ENCODE results near the gene TMEM47.

TMEM47 gene

DNA sequence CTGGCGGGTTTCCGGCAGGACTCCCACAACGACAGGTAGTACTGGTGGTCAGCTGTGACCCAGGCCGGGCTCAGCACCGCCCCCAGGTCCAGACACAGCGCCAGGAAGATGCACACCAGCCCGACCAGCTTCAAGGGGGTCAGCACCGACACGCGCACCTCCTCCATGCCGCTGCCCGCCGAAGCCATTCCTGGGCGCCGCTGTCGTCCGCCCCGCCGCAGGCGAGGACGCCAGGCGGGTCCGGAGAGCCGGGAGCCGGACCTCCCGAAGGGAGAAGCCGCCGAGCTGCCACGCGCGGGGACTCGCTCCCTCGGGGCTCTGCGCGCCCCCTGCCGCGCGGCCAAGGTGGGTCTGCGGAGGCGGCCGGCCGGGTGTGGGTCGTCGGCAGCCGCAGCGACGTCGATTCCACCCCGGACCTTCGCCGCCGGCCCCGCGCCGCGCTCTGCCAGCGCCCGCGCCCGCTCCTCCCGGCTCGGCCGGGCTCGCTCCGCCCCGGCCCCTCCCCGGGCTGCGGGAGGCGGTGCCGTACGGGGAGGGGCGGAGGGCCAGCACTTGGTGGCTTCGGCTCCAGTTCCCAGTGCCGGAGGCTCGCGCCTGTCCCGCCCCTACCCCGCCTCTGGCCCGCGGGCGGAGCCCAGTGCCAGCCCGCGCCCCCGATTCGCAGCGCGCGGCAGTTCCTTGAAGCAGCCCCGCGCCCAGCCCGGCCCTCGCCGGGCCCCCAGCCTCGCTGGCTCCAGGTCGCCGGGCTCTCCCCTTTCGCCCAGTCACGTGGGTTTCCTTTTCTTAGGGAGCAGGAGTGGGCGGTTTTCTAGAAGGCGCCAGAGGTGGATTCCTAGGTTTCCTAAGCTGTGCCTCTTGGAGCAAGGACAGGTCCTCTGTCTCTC lies at the start of gene TMEM47:
Gene TMEM47 (minus strand): TSS at position 444 of the 884 bp plus-strand sequence. CDS start 256 bp downstream, at position 188.
- DNase-seq (ENCODE audit: low read depth in 1 of 2, low spot score in 1 of 2) = no peak

DNA sequence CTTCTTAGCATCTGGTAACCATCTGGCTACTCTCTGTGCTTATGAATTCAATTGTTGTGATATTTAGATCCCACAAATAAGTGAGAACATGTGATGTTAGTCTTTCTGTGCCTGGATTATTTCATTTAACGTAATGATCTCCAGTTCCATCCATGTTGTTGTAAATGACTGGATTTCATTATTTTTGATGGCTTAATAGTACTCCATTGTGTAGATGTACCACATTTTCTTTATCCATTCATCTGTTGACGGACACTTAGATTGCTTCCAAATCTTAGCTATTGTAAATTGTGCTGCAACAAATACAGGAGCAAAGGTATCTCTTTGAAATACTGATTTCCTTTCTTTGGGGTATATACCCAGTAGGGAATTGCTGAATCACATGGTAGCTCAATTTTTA lies 30.0 kb upstream of the TMEM47 start:
- DNase-seq (ENCODE audit: low read depth in 1 of 2, low spot score in 1 of 2) = no peak

DNA sequence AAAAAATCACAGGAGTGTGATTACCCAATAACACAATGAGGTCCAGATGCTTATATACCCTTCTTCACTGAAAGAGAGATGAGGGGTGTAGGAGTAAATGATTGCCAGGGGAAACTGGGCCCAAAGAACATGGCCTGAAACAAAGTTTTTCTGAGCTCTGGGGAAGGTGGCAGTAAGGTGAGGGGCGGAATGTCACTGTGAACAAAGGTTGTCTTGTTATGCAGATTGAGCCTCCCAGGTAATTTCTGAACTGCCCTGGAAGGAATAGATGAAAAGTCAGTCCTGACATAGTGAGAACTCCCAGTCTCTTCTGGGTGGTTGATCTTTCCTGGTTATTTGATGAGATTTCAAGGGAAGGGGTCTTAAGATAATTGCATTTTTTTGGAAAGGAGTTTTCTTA lies 2.5 kb upstream of the TMEM47 start:
- DNase-seq (ENCODE audit: low read depth in 1 of 2, low spot score in 1 of 2) = no peak

DNA sequence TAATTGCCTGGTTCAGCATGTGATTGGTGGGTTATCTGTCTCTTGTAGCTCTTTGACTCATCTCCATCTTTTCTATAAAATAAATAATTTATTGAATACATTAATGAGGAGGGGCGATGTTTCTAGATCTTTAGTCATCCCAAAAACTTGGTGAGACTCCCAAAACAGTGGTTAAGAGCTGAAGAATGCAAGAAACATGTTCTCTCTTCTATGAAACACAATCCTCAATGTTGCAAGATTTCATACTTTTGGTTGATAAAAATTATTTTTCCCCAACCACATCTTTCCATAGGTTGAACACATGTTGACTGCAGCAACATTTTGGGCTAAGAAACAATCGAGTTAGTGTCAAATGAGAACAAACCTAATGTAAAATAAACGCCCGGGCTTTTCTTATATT lies 1.2 kb upstream of the TMEM47 start:
- DNase-seq (ENCODE audit: low read depth in 1 of 2, low spot score in 1 of 2) = no peak

DNA sequence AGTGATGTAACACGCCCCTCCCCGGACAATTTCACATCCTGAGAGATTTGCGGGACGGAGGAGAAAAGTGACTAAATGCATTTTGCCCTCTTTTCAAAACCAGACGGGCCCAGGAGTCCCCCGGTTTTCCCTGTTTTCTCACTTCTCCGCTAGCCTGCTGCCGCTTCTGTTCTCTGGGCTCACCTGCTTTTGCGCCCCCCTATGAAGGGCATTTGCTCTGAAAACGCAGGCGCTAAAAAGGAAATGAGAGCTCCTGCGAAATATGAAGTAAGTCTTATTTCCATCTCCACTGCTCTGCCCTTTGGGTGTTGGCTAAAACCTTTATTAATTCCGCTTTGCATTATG lies 613 bp upstream of the TMEM47 start:
- no peak for DNase-seq (ENCODE audit: low read depth in 1 of 2, low spot score in 1 of 2)

DNA sequence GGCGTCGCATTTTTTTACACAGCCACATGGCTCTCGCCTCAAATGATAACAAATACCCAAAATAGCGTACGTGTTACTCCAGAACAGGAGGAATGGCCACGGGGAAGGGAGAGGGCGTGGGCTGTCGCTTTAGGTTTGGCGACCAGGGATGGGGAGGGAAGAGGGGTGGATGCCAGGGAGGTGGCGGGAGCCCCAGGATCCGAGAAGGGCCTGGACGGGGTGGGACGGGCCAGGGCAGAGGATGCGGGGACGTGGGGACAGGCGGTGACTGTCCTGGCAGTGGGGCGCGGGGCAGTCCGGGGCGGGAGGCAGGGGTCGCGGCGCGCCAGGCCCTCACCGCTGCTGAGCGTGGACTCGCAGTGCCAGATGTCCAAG lies 631 bp downstream of the TMEM47 start:
- DNase-seq (ENCODE audit: low read depth in 1 of 2, low spot score in 1 of 2) = no peak

DNA sequence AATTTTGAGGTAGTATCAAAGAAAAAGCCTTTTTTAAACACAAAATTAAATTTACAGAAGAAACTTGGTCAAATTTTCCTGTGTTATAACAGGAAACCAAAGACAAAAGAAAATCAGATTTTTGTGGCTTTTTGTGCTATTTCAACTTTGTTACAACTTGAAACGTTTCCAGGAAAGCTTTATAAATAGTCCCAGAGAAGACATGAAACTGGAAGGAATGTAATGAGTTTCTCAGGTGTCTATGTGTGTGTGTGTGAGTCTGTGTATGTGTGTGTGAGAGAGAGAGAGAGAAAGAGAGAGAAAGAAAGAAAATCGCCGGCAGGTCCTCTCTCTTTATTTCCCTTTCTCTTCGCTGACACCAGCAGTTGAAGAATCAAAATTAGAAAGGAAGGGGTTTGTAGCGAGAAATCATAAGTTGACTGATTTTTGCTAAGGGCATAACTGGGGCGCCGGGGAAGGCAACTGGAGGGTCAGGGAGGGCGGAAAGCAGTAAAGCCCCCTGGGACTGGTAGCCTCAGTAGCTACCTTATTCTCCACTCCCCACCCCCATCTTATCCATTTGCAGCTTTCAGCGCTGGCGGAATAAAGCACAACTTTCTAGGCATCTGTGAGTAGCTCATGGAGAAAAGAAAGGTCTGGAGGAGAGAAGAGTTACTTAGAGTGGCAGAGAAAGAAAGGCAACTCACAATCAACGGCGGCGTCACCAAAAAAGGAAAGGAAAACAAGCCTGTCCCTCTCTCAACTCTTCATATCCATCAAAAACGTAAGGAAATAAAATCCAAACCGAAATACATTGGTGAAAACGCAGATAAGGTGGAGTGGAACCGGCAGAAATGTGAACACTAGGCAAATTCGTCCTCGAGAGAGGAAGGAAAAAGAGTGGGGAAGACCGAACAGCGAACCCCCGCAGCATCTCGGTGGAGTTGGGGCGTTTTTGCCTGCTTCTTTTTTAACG lies 1.3 kb downstream of the TMEM47 start:
- DNase-seq (ENCODE audit: low read depth in 1 of 2, low spot score in 1 of 2) = no peak

DNA sequence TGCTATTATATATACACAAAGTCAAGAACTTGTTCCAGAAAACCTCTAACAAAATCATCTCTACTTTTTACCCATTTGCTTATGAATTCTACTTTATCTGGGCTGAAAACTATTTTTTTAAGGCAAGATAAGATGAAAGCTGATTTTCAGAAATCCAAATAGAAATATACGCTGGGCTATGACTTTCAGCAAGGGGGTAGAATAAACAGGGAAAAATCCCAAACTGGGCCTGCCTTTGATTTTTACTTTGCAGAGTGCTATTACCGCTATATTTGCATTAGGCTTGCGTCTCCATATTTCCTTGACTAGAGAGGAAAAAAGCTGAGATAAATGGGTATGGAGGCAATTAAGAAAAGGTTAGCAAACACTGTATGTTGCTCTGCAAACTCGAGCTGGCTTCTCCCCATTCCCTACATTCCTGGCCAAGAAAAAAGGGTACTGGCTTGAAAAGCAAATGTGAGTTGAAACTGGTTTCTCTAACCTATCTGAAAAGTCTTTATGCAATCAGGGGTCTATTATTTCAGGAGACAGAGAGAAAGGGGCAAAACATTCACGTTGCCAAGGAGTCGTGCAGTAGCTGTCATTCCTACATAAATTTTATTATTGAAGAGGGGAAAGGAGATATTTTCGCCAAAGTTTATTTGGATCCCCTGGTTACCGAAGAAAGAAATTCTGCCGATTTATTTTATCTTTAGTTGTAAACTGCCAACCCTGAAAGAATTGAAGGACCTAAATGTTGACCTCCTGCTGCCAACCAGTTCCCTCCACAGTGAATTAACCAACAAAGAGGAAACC lies 2.2 kb downstream of the TMEM47 start:
- no peak for DNase-seq (ENCODE audit: low read depth in 1 of 2, low spot score in 1 of 2)

DNA sequence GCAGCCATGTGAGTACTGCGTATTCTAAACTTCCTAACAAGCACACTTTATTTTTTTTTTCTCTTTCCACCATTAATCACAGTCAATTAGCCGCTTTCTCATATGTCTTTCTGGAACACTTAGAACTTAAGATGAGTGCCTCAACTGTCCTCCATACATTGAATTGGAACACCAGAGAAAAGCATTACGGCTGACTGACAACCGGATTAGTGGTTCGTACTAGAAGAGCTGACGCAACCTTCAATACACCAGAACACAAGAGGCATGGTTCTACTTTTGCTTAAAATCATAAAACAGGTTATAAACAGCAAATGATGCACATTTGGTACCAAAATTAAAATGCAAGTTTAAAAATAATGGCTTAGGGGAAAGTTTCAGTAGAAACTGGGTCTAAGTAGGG lies 3.3 kb downstream of the TMEM47 start:
- DNase-seq (ENCODE audit: low read depth in 1 of 2, low spot score in 1 of 2) = no peak

DNA sequence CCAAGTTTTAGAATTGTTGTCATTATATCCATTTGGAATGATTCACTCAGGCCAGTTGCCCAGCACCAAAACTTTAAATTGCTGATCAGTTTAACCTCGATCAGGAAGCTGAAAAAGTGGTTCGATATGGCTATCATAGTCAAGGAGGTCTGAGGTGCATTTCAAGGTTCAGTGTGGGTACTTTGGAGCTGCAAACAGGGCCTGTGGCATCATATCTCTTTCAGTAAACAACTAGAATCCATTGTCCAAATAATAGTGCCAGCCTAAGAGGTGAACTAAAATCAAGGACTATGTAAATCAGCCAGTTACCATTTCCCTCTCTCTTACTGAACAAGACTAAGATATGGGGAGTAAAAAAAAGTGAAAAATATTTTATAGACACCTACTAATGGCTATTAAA lies 14.2 kb downstream of the TMEM47 start:
- DNase-seq (ENCODE audit: low read depth in 1 of 2, low spot score in 1 of 2) = no peak

DNA sequence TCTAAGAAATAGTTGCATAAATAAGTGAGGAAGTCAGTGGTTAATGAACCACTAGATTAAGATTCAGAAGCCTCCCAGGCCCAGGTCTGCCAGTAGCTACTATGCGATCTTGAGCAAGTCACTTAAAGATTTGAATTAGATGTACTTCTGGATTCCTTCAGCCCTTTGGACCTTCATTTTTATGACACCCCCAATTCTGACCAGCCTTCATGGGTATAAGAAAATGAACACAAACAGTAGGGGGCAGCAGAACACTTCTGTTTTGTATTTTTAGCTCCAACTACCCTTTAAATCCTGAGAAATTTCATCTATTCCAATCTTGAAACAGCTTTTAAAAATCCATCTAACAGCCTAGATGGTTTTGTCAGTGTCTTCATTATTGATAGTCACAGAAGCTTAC lies 19.0 kb downstream of the TMEM47 start:
- DNase-seq (ENCODE audit: low read depth in 1 of 2, low spot score in 1 of 2) = no peak

DNA sequence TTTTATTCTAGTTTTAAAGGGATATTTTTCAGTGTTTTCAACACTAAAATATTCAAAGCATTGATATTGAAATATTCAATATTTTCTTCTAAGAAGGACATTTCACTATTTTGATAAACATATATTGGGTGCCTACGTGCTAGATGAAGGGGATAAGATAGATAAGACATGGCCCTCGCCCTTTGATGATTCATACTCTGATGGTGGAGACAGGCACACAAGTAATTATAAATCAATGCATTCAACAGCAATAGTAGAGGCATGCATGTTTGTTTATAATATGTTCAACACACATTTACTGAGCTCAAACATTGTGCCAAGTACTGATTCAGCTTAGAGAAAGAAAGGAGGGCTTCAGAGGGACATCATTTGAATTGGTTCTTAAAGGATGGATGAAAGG lies 22.7 kb downstream of the TMEM47 start:
- DNase-seq (ENCODE audit: low read depth in 1 of 2, low spot score in 1 of 2) = no peak

DNA sequence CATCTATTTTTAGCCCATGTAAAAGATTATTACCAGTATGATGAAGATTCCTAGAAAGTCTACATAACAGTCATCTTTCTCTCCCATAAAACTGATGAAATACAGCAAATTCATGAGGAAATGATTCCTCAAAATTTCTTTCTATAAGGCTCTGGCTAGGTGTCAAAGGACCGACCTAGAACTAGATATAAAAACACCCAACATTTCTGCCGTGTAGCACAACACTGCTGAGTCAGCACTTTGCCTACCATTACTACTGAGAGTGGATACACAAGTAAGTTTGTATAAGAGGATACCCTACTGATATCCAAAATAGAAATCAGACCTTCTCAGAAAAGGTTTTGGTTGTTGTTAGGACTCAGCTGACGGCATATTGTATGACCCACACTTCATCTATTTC lies 24.7 kb downstream of the TMEM47 start:
- no peak for DNase-seq (ENCODE audit: low read depth in 1 of 2, low spot score in 1 of 2)

DNA sequence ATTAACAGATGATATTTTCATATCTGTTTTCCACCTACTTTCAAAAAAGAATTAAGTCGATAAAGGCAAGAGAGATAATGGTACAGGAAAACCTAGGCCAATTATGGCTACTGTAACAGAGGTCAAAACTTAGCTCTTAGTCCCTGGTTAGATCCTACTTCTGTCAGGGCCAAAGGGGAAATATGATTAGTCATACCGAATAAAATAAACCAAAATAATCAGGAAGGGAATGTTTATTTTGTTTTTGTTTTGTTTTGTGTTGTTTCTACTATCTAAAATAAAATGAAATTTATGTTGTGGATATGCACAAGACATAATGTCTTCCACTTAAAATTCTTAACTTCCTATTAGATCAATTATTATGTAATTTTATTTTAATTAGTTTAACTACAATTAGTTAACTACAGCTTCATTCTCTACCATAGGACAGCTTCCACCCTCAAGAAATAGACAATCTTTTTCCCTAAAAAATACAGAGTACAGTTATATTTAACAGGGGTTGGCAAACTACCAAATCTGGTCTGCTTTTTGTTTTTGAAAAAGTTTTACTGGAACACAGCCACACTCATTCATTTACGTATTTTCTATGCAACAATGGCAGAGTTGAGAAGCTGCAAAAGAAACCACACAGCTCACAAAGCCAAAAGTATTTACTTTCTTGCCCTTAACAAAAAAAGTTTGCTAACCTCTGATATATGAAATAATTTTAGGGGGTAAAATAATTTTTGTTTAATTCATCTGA lies 25.4 kb downstream of the TMEM47 start:
- DNase-seq (ENCODE audit: low read depth in 1 of 2, low spot score in 1 of 2) = no peak

DNA sequence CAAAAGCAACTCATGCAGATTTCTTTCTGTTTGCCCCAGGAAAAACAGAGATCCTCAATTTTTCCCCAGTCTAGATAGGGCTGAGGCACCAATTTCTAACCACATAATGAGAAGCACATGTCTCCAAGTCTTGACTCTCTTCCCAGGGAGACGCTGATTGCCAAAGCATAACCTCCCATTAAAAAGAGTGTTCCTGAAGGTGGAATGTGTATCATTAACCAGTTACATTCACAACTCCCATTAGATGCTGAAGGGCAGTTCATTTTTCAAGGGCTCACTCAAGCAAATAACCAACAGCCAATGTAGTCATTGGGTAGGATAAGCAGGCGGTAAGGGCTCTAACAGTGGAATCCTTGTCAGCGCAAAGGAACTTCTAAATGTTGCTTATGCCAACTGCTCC lies 27.5 kb downstream of the TMEM47 start:
- no peak for DNase-seq (ENCODE audit: low read depth in 1 of 2, low spot score in 1 of 2)

DNA sequence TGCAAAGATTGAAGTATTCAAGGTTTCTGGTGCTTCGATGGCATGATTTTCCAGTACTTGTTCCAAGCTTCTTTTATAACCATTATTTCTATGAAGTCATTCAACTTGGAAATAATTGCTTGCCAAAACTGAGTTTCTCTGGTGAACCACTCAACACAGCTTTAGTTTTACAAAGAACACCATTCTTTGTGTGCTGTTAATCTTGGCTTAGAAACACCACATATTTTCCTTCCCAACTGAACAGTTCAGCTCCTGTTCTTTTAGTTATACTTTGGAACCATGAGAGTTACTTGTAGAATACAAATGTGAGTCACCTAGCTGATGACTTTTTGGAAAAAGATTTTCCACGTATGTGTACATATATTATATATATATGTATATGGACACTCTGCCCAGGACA lies 32.7 kb downstream of the TMEM47 start:
- no peak for DNase-seq (ENCODE audit: low read depth in 1 of 2, low spot score in 1 of 2)

DNA sequence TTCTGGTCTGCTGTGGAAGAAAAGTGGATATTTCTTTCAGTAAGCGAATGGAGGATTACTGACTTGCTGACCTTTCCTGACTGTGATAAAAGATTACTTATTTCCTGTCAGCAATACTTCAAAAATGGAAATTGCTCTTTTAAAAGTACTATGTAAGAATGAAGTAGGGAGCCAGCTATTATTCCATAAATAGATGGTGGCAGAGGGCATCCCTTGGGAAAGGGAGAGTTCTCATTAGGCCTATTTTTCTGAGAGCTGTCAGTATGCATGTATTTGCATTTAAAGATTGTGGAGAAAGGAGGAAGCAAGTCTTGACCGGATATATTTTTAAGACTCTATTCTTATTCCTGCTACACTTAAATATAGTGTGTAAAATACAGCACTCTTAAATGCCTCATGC lies 37.2 kb downstream of the TMEM47 start:
- DNase-seq (ENCODE audit: low read depth in 1 of 2, low spot score in 1 of 2) = no peak

DNA sequence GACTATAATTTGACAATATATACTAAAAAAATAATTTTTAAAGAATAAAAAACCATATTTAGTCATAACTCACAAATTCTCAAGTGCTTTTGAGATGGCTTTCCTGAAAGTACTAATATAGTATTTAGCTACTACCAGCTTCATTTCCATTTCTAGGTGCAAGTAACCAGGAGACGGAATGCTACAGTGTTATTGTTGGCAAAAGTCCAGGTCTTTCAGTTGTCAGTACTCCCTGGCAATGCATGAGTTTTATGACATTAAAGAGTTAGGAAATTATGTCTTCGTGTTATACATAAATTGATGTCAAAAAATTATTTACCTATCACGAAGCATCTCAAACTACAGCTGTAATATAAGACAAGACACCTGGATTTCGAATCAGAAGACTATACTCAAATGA lies 45.0 kb downstream of the TMEM47 start:
- no peak for DNase-seq (ENCODE audit: low read depth in 1 of 2, low spot score in 1 of 2)

DNA sequence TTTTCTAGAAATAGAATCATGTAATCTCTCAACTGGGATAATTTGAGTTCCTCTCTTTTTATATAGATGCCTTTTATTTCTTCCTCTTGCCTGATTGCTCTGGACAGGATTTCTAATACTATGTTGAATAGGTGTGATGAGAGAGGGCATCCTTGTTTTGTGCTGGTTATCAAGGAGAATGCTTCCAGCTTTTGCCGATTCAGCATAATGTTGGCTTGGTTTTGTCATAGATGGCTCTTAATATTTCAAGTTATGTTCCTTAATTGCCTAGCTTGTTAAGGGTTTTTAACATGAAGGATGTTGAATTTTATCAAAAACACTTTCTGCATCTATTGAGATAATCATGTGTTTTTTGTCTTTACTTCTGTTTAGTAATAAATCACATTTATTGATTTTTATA lies 58.7 kb downstream of the TMEM47 start:
- DNase-seq (ENCODE audit: low read depth in 1 of 2, low spot score in 1 of 2) = no peak

DNA sequence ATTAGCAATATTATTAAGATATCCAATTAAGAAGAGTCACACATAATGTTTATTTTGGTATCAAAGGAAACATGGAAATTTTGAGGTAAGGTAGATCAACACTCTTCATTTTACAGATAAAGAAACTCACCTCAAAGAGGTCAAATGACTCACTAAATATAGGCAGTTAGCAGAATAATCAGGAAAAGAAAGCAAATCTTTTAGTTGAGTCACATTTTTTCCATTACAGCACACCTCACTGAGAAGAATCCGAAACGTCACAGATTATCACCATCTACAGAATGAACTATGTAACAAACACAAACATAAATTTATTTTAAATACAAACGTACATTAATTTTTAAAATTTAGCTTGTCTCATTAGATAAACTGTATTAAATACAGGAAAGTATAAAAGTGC lies 70.1 kb downstream of the TMEM47 start:
- no peak for DNase-seq (ENCODE audit: low read depth in 1 of 2, low spot score in 1 of 2)
